Measurements from ENCODE around the gene TAF9B.
A peak's percentile ranks its signal among the peaks of the same experiment; 100 is the strongest.
"Not testable (repeated sequence)": the region's sequence is repeated elsewhere in the genome, so short reads cannot be mapped to it uniquely, and the experiment has no call there.

The TAF9B gene

DNA sequence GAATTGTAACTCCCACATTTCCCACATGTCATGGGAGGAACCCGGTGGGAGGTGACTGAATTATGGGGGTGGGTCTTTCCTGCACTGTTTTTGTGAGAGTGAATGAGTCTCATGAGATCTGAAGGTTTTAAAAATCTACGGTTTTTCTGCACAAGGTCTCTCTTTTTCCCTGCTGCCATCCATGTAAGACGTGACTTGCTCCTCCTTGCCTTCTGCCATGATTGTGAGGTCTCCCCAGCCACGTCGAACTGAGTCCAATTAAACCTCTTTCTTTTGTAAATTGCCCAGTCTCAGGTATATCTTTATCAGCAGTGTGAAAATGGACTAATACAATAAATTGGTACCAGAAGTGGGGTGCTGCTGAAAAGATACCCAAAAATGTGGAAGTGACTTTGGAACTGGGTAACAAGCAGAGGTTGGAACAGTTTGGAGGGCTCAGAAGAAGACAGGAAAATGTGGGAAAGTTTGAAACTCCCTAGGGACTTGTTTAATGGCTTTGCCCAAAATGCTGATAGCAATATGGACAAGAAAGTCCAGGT lies 7.6 kb upstream of the TAF9B start:
- H3K4me3 ChIP-seq; H3K27me3 ChIP-seq; H3K27ac ChIP-seq; DNase-seq; H3K4me1 ChIP-seq; H3K36me3 ChIP-seq; intact Hi-C loops (cut with DNase I; ENCODE audit: low total_unique reads): not testable (repeated sequence)
- peaks cover 0 to 22% (median 17%) of the 10 kb centered on the region in 3 donors for H3K9me3 ChIP-seq

DNA sequence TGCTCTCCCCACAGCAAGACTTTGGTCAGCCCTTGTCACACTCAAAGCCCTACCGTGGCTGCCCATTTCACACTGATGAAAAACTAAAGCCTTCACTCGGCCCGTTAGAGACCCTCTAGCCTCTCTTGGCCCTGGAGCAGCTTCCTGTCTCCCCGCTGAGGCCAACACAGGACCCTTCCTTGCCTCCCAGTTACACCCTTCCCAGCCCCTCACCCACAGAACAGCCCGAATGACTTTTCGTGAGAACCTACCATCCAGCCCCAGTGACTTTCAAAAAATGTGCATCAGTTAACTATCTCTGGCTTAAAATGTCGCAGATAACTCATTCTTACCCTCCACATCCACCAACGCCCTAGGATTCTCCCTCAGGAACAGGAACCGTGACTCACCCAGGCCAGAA lies 756 bp upstream of the TAF9B start:
- H3K27ac ChIP-seq = peak overlapping the region; percentile 86 to 88

DNA sequence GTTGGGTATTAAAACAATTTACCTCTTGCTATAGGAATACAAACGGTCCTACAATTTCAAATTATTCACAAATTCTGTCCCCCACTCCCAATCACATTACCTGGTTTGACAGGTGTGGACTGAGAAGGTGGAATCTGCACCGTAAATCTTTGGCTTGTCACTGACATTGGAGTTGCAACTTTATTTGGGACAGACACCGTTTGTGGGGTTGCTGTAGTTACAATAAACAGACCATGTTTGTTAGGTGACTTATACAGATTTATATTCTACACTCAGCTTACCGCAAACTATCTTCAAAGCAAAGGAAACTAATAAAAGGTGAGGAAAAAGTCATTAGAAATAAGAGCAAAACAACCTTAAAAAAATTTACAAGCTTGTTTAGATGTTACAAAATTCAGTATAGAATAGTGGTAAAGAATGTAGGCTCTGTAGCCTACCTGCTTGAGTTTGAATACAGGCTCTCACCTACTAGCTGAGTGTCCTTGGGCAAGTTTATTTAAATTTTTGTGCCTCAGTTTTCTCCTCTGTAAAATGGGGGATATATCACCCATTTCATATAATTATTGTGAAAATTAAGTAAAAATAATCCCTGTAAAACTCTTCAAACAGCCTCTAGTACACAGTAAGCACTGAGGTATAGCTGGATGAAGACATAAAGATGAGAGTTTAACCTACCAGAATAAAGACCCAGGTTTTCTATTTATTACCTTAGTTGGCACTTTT lies 6.1 kb downstream of the TAF9B start:
- no peak overlapping the region for H3K27ac ChIP-seq
- no peaks in the 10 kb centered on the region for H3K9me3 ChIP-seq
- peaks cover 0 to 2% (median 0%) of the 10 kb centered on the region in 4 donors for H3K4me1 ChIP-seq
- peaks cover 0 to 29% (median 9%) of the 10 kb centered on the region in 3 donors for H3K36me3 ChIP-seq
- DNase-seq = no peak
- TF ChIP-seq, protein P1, sequence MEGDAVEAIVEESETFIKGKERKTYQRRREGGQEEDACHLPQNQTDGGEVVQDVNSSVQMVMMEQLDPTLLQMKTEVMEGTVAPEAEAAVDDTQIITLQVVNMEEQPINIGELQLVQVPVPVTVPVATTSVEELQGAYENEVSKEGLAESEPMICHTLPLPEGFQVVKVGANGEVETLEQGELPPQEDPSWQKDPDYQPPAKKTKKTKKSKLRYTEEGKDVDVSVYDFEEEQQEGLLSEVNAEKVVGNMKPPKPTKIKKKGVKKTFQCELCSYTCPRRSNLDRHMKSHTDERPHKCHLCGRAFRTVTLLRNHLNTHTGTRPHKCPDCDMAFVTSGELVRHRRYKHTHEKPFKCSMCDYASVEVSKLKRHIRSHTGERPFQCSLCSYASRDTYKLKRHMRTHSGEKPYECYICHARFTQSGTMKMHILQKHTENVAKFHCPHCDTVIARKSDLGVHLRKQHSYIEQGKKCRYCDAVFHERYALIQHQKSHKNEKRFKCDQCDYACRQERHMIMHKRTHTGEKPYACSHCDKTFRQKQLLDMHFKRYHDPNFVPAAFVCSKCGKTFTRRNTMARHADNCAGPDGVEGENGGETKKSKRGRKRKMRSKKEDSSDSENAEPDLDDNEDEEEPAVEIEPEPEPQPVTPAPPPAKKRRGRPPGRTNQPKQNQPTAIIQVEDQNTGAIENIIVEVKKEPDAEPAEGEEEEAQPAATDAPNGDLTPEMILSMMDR (IDR thresholded peaks at IDR 0.05) = no peak
- intact Hi-C loops (cut with DNase I; ENCODE audit: low total_unique reads) = no loop called here
- no peak overlapping the region for H3K4me3 ChIP-seq
- H3K27me3 ChIP-seq = no peaks in the 10 kb centered on the region

More for the DNA sequence above, 756 bp upstream of the TAF9B start:
- Histone ChIP-seq H3K27me3 (no peaks in the 10 kb centered on the region), H3K4me3 (no peak overlapping the region), H3K9me3 (no peaks in the 10 kb centered on the region), H3K36me3 (no peaks in the 10 kb centered on the region), H3K4me1 (peaks cover 0 to 4% (median 0%) of the 10 kb centered on the region in 4 donors)
- intact Hi-C loops (cut with DNase I; ENCODE audit: low total_unique reads) = no loop called here
- TF ChIP-seq, protein P1 (IDR thresholded peaks at IDR 0.05) = no peak
- DNase-seq = no peak

DNA sequence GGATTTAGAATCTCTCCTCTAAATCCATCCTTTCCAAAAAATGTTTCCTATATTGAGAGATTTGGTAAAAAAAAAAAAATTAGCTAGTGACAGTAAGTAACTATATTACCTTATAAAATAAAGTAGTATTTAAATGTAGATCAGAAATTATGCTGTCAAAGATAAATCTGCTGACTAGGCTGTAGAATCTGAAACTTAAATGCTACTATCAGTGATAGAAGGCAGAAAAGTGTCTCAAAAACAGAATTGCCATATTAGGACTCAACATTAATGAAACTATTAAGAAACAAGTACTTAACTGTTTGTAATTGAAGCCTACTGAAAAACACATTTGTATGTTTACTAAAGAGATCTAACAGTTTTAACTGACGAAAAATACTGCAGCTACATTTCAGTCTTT lies 8.3 kb downstream of the TAF9B start:
- Histone ChIP-seq H3K4me1 (no peaks in the 10 kb centered on the region), H3K27ac (no peak overlapping the region), H3K27me3 (no peaks in the 10 kb centered on the region), H3K4me3 (no peak overlapping the region), H3K9me3 (no peaks in the 10 kb centered on the region), H3K36me3 (peaks cover 0 to 35% (median 9%) of the 10 kb centered on the region in 3 donors)
- intact Hi-C loops (cut with DNase I; ENCODE audit: low total_unique reads) = no loop called here
- DNase-seq = no peak
- TF ChIP-seq, protein P1 (IDR thresholded peaks at IDR 0.05) = no peak

DNA sequence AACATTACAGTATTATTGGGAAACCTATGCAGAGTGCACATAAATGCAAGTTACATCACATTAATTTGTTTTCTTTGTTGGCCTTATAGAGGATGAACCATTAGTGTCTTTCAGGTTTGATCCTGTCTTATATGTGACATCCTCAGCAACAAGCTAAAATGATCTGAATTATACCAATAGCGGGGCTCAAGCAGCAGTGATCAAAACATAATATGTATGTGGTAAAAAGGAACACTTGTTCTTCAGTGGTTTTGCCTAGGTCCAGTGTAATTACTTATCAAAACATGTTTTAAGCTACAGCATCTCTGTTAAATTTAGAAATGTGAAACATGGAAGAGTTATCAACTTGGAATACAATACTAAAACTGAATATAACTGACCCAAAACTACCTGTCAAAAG lies 9.1 kb downstream of the TAF9B start:
- Histone ChIP-seq H3K4me3 (no peak overlapping the region), H3K36me3 (peaks cover 0 to 43% (median 10%) of the 10 kb centered on the region in 3 donors), H3K4me1 (no peaks in the 10 kb centered on the region), H3K27me3 (no peaks in the 10 kb centered on the region), H3K9me3 (no peaks in the 10 kb centered on the region), H3K27ac (no peak overlapping the region)
- intact Hi-C loops (cut with DNase I; ENCODE audit: low total_unique reads) = no loop called here
- TF ChIP-seq, protein P1 (IDR thresholded peaks at IDR 0.05) = no peak
- DNase-seq = no peak

DNA sequence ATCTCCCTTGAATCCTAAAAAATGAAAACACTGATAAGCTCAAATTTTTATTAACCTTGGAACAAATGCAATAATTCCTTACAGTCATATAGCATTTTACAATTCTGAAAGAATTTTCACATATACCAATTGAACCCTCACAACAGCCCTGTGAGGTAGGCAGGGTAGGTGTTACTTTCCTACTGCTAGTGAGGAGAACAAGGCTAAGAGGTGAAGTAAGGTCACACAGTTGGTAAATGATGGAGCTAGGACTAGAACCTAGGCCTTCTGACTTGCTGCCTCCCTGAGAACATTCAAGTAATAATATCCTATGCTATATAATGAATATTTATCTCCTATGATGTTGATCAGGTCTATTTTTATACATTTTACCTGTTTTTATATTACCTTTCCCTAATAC lies 9.7 kb downstream of the TAF9B start:
- TF ChIP-seq, protein P1 (IDR thresholded peaks at IDR 0.05) = no peak
- intact Hi-C loops (cut with DNase I; ENCODE audit: low total_unique reads) = no loop called here
- no peak overlapping the region for H3K4me3 ChIP-seq
- H3K27me3 ChIP-seq = no peaks in the 10 kb centered on the region
- no peaks in the 10 kb centered on the region for H3K4me1 ChIP-seq
- H3K36me3 ChIP-seq = peaks cover 0 to 49% (median 16%) of the 10 kb centered on the region in 3 donors
- no peak overlapping the region for H3K27ac ChIP-seq
- no peak for DNase-seq
- no peaks in the 10 kb centered on the region for H3K9me3 ChIP-seq

DNA sequence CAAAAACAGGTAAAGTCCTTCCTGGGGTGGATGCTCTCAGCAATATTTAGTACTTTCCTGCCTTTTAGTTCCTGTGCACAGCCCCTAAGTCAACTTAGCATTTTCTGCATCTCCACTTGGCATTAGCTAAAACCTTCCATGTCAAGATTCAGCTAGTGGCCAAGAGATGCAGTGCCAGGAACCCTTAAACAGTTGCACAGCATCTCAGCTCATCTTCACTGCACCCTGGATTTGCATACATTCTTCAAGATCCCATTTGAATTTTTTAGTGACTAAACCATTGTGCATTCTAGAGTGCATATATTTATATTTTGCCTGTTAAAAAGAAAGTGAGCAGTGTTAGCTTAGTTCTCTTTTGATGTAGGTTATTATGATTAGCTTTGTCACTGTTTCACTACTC lies 13.7 kb downstream of the TAF9B start:
- peaks cover 0 to 65% (median 22%) of the 10 kb centered on the region in 3 donors for H3K36me3 ChIP-seq
- intact Hi-C loops (cut with DNase I; ENCODE audit: low total_unique reads); H3K4me3 ChIP-seq: not testable (repeated sequence)

More for the DNA sequence above, 13.7 kb downstream of the TAF9B start:
- H3K9me3 ChIP-seq, H3K27ac ChIP-seq, H3K27me3 ChIP-seq, DNase-seq, H3K4me1 ChIP-seq: not testable (repeated sequence)
